ENCODE results near the gene CCDC127.
"Not testable (repeated sequence)": the region's sequence is repeated elsewhere in the genome, so short reads cannot be mapped to it uniquely, and the experiment has no call there.

The CCDC127 gene

DNA sequence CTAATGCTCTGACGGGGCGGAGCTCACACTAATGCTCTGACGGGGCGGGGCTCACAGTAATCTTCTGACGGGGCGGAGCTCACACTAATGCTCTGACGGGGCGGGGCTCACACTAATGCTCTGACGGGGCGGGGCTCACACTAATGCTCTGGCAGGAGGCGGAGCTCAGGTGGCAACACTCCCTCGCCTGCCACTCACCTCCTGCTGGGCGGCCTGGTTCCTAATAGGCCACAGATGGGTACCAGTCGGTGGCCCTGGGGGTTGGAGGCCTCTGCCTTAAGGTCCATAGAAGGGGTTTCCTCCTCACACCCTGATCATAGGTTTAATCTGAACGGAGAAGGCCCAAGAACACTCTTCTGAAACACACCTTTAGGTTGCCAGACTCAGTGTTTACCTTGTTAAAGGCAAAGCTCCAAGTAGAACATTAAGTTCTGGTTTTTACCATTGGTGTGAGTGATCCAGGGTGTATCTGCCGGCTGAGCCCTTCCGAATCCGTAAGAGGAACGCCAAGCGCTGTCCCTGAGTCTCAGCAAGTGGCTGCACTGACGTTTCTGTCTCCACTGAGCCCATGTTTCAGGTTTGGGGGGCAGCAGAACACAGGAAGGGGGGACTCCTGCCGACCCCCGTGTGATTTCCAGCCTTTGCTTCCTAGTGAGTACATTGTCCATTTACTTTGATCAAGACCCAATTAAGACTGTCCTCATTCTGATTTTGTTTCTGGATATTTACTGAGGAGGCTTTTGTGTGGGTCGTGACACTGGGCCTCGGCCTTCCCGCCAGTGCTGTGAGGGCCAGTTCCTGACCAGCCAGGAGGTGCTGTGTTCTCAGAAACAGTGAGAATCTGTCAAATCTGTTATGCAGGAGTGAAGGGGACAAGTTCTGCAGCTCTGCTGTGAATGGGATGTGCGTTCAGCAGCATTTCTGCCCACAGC lies 51.2 kb downstream of the CCDC127 start:
- TF ChIP-seq, protein P1, sequence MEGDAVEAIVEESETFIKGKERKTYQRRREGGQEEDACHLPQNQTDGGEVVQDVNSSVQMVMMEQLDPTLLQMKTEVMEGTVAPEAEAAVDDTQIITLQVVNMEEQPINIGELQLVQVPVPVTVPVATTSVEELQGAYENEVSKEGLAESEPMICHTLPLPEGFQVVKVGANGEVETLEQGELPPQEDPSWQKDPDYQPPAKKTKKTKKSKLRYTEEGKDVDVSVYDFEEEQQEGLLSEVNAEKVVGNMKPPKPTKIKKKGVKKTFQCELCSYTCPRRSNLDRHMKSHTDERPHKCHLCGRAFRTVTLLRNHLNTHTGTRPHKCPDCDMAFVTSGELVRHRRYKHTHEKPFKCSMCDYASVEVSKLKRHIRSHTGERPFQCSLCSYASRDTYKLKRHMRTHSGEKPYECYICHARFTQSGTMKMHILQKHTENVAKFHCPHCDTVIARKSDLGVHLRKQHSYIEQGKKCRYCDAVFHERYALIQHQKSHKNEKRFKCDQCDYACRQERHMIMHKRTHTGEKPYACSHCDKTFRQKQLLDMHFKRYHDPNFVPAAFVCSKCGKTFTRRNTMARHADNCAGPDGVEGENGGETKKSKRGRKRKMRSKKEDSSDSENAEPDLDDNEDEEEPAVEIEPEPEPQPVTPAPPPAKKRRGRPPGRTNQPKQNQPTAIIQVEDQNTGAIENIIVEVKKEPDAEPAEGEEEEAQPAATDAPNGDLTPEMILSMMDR (IDR thresholded peaks at IDR 0.05; ENCODE audit: low read depth, low read length), result no peak

GRCh38 chr5:164783-165182 lies 53.2 kb downstream of the CCDC127 start:
- H3K4me3 ChIP-seq (ENCODE audit: low read depth, low read length), result not testable (repeated sequence)

More for the DNA sequence above, 51.2 kb downstream of the CCDC127 start:
- H3K4me3 ChIP-seq (ENCODE audit: low read depth, low read length), result no peak overlapping the region

GRCh38 chr5:164244-164643 lies 53.7 kb downstream of the CCDC127 start:
- H3K4me3 ChIP-seq (ENCODE audit: low read depth, low read length), result no peak overlapping the region
- TF ChIP-seq, protein P1 (IDR thresholded peaks at IDR 0.05; ENCODE audit: low read depth, low read length), result no peak

GRCh38 chr5:163841-164240 lies 54.1 kb downstream of the CCDC127 start:
- no peak overlapping the region for H3K4me3 ChIP-seq (ENCODE audit: low read depth, low read length)
- TF ChIP-seq, protein P1 (IDR thresholded peaks at IDR 0.05; ENCODE audit: low read depth, low read length), result no peak

GRCh38 chr5:163338-163620 lies 54.7 kb downstream of the CCDC127 start:
- H3K4me3 ChIP-seq (ENCODE audit: low read depth, low read length), result no peak overlapping the region
- TF ChIP-seq, protein P1 (IDR thresholded peaks at IDR 0.05; ENCODE audit: low read depth, low read length), result no peak

GRCh38 chr5:162565-163337 lies 55.2 kb downstream of the CCDC127 start:
- TF ChIP-seq, protein P1 (IDR thresholded peaks at IDR 0.05; ENCODE audit: low read depth, low read length), result no peak
- no peak overlapping the region for H3K4me3 ChIP-seq (ENCODE audit: low read depth, low read length)

GRCh38 chr5:162190-162564 lies 55.8 kb downstream of the CCDC127 start:
- TF ChIP-seq, protein P1 (IDR thresholded peaks at IDR 0.05; ENCODE audit: low read depth, low read length), result no peak

More at GRCh38 chr5:162190-162564, 55.8 kb downstream of the CCDC127 start:
- no peak overlapping the region for H3K4me3 ChIP-seq (ENCODE audit: low read depth, low read length)
